NCI-H2196 treated with DMSO at 0.1 percent for 48 hours (cell line): Measurements from ENCODE around the gene PRKCB.

Experiments
- DNase-seq: peaks from one replicate; lab custom pipeline; 2025; ENCODE audit not compliant: unreplicated experiment; lab: John Stamatoyannopoulos, UW

PRKCB gene

GRCh38 chr16:23863511-23864422 is 28.0 kb downstream of the PRKCB start:
- no peak for DNase-seq

- no peak for DNase-seq
Measured at GRCh38 chr16:23865853-23866252, 30.1 kb downstream of the PRKCB start.

DNA sequence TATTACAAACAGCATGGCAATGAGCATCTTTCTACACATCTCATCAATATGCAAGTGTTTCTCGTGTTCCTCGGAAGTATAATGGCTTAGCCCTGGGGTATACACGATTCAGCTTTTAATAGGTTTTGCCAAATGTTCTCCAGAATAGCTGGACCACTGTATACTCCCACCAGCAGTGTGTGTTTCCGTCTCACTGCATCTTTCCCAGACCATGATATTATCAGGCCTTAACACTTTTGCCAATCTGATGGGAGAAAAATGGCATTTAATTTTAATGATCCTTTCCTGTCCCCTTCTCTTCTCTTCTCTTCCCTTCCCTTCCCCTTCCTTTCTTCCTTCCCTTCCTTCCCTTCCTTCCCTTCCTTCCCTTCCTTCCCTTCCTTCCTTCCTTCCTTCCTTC is 30.8 kb downstream of the PRKCB start:
- no peak for DNase-seq

DNA sequence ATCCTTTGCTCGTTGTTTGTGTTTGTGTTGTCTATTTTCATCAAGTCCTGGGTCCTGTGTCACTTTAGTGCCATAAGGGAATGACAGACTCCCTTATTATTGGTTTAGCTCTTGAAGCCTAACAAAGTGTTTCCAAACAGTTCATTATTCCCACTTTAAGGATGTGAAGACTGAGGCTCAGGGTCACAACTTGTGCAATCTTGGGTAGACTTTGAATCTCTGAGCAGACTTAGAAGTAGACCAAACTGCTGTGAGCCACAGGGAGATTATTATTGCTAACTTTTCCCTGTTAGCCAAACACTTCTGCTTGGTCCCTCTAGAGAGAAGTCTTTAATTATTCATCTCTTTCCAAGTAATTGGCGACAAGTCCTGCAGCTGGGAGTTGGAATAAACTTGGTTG is 31.8 kb downstream of the PRKCB start:
- DNase-seq, result no peak

GRCh38 chr16:23868136-23868535 is 32.4 kb downstream of the PRKCB start:
- DNase-seq, result no peak

GRCh38 chr16:23869052-23869451 is 33.3 kb downstream of the PRKCB start:
- DNase-seq, result no peak

- no peak for DNase-seq
Measured at GRCh38 chr16:23871924-23872323, 36.1 kb downstream of the PRKCB start.

- DNase-seq, result no peak
Measured at GRCh38 chr16:23874613-23875294, 39.0 kb downstream of the PRKCB start.

GRCh38 chr16:23876256-23876896 is 40.6 kb downstream of the PRKCB start:
- no peak for DNase-seq

DNA sequence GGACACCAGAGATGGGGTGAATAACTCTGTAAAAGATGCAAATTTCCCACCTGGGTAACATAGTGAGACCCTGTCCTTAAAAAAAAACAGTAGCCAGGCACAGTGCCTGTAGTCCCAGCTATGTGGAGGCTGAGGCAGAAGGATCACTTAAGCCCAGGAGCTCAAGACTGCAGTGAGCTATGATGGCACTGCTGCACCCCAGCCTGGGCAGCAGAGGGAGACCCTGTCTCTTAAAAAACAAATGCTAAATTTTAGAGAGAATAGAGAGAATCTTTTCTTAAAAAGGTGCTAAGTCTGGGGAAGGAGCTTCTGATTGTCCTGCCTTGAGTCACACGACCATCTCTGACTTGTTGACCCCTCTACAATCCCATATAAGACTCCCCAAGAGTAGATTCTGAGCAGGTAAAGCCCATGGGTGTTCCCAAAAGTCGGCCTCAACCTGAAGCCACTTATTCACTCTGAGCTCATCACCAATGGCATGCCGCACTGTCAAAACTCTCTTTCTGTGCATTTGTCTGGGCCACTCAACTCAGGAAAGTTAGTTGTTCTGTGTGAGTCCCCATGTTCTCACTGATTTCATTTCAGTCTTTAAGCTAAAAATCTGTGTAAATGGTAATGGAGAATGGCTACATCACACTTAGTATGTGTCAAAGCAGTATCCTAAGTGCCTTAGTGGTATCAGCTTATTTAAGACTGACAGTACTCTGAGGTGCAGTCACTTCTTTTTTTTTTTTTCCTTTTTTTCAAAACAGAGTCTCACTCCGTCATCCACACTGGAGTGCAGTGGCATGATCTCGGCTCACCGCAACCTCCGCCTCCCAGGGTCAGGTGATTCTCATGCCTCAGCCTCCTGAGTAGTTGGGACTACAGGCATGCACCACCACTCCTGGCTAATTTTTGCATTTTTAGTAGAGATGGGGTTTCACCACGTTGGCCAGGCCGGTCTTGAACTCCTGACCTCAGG is 41.6 kb downstream of the PRKCB start:
- DNase-seq, result no peak

- no peak for DNase-seq
Measured at GRCh38 chr16:23879735-23880373, 44.1 kb downstream of the PRKCB start.

DNA sequence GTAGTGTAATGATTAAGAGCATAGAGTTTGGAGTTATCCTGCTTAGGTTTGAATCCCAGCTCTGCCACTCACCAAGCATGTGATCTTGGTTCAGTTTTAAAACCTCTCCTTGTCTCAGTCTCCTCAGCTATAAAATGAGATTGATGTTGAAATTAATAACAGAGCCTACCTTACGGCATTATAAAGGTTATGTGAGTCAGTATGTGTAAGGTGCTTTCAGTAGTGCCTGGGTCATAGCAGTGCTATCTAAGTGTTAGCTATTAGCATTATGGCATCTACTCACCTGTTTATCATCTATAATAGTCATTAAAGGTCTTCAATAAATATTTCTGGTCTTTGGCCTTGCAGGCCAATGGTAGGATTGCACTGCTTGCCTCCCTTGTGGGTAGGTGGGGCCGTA is 53.4 kb downstream of the PRKCB start:
- DNase-seq, result no peak

GRCh38 chr16:23893986-23894385 is 58.2 kb downstream of the PRKCB start:
- DNase-seq, result no peak

DNA sequence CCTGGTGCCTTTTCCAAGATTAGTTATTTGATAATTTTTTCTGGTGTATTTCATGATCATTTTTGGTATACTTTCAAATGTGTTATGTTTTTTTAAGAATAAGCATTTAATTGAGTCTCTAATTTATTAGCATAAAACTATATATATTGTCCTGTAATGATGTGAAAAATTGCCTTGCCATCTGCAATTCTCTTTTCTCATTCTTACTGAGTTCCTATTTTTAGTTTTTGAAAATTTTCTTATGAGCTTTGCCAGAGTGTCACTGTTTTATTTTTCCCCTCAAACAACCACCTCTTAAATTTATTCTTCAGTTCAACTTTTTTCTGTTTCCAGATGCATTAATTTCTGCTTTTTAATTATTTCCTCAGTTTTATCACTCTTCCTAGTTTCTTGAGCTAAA is 59.3 kb downstream of the PRKCB start:
- DNase-seq, result no peak

DNA sequence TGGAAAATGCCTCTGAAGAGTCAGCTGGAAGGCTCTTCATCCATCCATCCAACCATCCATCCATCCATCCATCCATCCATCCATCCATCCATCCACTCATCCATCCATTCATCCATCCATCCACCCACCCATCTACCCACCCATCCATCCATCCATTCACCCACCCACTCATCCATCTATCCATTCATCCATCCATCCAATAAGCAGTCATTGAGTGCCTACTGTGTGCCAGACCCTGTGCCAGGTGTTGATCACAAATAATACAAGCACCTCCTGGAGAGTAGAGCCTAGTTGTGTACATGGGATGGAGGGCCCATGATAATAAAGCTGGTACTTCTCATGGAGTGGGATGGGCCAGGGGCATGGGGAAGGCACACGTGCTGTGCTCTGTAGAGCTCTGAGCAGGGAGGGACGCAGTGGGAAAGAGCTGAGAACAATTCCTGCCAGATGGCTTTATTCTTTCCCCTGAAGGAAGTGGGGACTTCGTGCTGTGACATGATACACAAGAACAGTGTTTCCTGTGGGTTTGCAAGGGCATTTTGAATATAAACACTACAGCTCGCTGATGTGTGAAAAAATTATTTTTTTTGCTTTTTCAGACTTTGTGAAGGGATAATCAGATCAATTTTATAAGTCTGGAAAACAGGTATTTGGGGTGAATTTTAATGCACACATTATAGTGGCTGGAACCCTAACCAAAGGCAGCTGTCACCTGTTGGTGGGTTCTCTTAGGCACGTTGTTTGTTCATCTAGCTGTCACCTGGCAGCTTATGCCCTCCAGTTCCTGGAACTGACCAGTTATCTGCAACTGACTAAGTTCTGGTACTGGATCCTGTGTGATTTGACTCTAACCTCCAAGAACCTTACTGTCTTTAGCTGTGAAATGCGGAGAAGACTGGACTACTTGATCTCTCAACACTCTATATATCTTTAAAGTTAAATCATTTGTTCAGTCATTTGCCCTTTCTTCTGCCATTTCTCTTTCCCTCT is 61.3 kb downstream of the PRKCB start:
- DNase-seq, result no peak

DNA sequence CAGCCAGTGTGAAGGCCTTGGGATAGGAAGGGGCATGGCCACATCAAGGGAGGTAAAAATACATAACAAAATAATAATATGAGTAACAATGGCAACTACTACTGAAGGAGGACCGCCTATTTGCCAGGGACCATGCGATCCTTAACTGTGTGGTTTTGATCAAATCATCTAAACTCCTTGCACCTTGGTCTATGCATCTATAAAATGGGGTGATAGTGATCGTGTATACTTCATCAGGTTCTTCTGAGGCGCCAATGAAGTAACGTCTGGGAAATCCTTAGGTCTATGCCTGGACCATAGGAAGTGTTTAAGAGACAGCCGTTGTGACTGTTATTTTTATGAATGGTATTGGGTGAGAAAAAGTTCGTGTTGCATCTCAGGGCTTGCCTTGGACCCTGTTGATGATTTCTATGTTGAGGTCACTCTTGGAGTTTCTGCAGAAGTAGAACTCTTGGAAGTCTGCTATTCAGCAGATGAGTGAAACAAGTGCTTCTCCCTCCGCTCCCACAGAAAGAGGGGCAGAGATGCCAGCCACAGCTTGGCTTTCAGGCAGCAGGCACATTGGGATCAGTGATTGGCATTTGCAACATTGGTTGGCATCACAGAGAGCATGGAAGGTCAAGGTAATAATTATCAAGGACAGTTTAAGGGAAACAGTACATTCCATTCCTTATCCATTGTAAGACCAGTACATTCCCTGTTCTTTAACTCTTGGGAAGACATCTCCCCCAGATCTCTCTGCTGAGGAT is 63.1 kb downstream of the PRKCB start:
- no peak for DNase-seq

DNA sequence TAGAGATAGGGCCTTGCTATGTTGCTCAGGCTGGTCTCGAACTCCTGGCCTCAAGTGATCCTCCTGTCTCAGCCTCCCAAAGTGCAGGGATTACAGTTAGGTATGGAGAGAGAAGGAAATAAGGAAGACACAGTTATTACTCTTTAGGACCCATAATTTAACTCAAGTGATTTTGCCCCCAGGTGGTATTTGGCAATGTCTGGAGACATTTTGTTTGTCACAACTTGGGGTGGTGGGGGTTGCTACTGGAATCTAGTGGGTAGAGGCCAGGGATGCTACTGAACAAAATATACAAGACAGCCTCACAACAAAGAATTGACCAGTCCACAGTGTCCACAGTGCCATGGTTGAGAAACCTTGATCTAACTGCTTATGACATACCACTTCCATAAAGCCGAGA is 64.1 kb downstream of the PRKCB start:
- no peak for DNase-seq

- no peak for DNase-seq
Measured at GRCh38 chr16:23900480-23901177, 64.8 kb downstream of the PRKCB start.
